Panc1 (cell line): ENCODE measurements around the gene CIROP.

ENCODE experiments used
- POLR2AphosphoS5 ChIP-seq: IDR thresholded peaks from 2 replicates; pipeline ENCODE4 v1.6.1; 2012; ENCODE audit warnings: mild to moderate bottlenecking, low read depth, low read length, moderate library complexity
- SIN3A ChIP-seq: IDR thresholded peaks from 2 replicates; pipeline ENCODE4 v1.6.1; 2012; ENCODE audit warnings: low read depth, mild to moderate bottlenecking, low read length, moderate library complexity, borderline replicate concordance; ENCODE audit not compliant: insufficient read depth
- TCF7L2 ChIP-seq: IDR thresholded peaks from 2 replicates; pipeline ENCODE4 v1.6.1; 2011; ENCODE audit warnings: mild to moderate bottlenecking, low read depth, low read length, inconsistent platforms
- TF ChIP-seq, protein P1 (sequence below): fragments of 450-650 bp; IDR thresholded peaks from 2 replicates; pipeline ENCODE4 v1.5.1; 2017; ENCODE audit warnings: mild to moderate bottlenecking
- TF ChIP-seq, protein P2 (sequence below), 2 experiments: IDR thresholded peaks; 2 replicates each; pipeline ENCODE4 v1.6.1; 2011 to 2012; ENCODE audit warnings: low read depth in 2 of 2, control low read depth in 1 of 2, low read length in 1 of 2, mild to moderate bottlenecking in 1 of 2, moderate library complexity in 1 of 2; ENCODE audit not compliant: insufficient read depth in 1 of 2

DNA sequence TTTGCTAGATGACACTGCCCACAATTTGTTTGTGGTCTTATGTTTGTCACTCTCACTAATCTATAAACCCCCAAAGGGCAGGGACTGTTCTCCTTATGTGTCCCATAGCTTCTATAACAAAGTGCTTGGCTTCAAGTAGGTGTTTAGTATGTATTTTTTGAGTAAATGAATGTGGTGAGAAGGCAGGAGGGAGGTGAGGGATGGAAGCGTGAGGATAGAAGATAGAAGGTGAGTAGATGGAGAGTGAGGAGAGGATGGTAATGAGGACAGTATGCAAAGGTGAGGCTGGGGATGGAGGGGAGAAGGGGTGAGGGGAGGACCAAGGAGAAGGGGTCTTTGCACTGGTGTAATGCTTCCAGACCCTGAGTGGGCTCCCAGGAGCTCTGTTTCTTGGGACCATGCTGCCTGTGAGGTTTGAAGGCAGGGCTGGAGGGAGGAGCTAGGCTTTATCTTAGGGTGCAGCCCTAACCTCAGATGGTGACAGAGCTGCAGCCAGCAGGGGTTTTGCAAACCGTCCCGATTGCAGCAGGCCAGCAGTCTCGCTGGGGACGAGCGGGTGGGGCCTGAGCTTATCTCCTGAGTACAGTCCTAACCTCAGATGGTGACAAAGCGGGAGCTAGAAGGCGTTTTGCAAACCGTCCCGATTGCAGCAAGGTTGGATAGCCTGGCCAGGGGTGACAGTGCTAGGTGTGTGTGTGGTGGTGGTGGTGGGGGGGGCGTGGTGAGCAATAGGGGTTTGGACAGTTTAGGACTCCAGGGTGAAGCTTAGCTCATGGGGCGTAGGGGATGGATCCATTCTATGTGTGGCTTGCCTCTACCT lies 7.8 kb upstream of the CIROP start:
- TF ChIP-seq, protein P1, sequence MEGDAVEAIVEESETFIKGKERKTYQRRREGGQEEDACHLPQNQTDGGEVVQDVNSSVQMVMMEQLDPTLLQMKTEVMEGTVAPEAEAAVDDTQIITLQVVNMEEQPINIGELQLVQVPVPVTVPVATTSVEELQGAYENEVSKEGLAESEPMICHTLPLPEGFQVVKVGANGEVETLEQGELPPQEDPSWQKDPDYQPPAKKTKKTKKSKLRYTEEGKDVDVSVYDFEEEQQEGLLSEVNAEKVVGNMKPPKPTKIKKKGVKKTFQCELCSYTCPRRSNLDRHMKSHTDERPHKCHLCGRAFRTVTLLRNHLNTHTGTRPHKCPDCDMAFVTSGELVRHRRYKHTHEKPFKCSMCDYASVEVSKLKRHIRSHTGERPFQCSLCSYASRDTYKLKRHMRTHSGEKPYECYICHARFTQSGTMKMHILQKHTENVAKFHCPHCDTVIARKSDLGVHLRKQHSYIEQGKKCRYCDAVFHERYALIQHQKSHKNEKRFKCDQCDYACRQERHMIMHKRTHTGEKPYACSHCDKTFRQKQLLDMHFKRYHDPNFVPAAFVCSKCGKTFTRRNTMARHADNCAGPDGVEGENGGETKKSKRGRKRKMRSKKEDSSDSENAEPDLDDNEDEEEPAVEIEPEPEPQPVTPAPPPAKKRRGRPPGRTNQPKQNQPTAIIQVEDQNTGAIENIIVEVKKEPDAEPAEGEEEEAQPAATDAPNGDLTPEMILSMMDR = no peak
- TF ChIP-seq TCF7L2 (no peak), POLR2AphosphoS5 (no peak), SIN3A (no peak)
- TF ChIP-seq, protein P2, sequence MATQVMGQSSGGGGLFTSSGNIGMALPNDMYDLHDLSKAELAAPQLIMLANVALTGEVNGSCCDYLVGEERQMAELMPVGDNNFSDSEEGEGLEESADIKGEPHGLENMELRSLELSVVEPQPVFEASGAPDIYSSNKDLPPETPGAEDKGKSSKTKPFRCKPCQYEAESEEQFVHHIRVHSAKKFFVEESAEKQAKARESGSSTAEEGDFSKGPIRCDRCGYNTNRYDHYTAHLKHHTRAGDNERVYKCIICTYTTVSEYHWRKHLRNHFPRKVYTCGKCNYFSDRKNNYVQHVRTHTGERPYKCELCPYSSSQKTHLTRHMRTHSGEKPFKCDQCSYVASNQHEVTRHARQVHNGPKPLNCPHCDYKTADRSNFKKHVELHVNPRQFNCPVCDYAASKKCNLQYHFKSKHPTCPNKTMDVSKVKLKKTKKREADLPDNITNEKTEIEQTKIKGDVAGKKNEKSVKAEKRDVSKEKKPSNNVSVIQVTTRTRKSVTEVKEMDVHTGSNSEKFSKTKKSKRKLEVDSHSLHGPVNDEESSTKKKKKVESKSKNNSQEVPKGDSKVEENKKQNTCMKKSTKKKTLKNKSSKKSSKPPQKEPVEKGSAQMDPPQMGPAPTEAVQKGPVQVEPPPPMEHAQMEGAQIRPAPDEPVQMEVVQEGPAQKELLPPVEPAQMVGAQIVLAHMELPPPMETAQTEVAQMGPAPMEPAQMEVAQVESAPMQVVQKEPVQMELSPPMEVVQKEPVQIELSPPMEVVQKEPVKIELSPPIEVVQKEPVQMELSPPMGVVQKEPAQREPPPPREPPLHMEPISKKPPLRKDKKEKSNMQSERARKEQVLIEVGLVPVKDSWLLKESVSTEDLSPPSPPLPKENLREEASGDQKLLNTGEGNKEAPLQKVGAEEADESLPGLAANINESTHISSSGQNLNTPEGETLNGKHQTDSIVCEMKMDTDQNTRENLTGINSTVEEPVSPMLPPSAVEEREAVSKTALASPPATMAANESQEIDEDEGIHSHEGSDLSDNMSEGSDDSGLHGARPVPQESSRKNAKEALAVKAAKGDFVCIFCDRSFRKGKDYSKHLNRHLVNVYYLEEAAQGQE (IDR thresholded peaks at IDR 0.05; ENCODE audit: insufficient read depth in 1 of 2, low read depth in 2 of 2, low read length in 1 of 2) = no peak
